ENCODE results near the gene ARVCF.
"Not testable (repeated sequence)": the region's sequence is repeated elsewhere in the genome, so short reads cannot be mapped to it uniquely, and the experiment has no call there.

ARVCF gene

GRCh38 chr22:19940536-19941364 is 75.9 kb downstream of the ARVCF start:
- TF ChIP-seq POLR2A (IDR thresholded peaks at IDR 0.05; ENCODE audit: low read depth, low read length) (no peak), TAF1 (IDR thresholded peaks at IDR 0.05; ENCODE audit: low read depth, low read length) (no peak), SPI1 (IDR thresholded peaks at IDR 0.05; ENCODE audit: low read depth, low read length) (no peak), POU2F2 (IDR thresholded peaks at IDR 0.05; ENCODE audit: low read depth, low read length) (no peak), PAX5 (IDR thresholded peaks at IDR 0.05; ENCODE audit: insufficient read depth, low read length, severe bottlenecking) (no peak), POLR2AphosphoS5 (IDR thresholded peaks at IDR 0.05; ENCODE audit: low read depth, low read length) (no peak)
- DNase-seq (ENCODE audit: insufficient read length, low spot score) = no peak
- no peak for FAIRE-seq

GRCh38 chr22:19937616-19938473 is 78.8 kb downstream of the ARVCF start:
- FAIRE-seq (no peak), DNase-seq (ENCODE audit: insufficient read length, low spot score) (no peak)
- TF ChIP-seq TAF1 (IDR thresholded peaks at IDR 0.05; ENCODE audit: low read depth, low read length) = no peak
- no peak for TF ChIP-seq PAX5 (IDR thresholded peaks at IDR 0.05; ENCODE audit: insufficient read depth, low read length, severe bottlenecking)
- no peak for TF ChIP-seq POU2F2 (IDR thresholded peaks at IDR 0.05; ENCODE audit: low read depth, low read length)
- no peak for TF ChIP-seq POLR2A (IDR thresholded peaks at IDR 0.05; ENCODE audit: low read depth, low read length)
- TF ChIP-seq SPI1 (IDR thresholded peaks at IDR 0.05; ENCODE audit: low read depth, low read length) = no peak
- no peak for TF ChIP-seq POLR2AphosphoS5 (IDR thresholded peaks at IDR 0.05; ENCODE audit: low read depth, low read length)

- no peak for DNase-seq (ENCODE audit: insufficient read length, low spot score)
- no peak for TF ChIP-seq TAF1 (IDR thresholded peaks at IDR 0.05; ENCODE audit: low read depth, low read length)
- no peak for FAIRE-seq
Observed at GRCh38 chr22:19936513-19936912, 80.1 kb downstream of the ARVCF start.

GRCh38 chr22:19935123-19935718 is 81.4 kb downstream of the ARVCF start:
- not testable (repeated sequence) for FAIRE-seq

GRCh38 chr22:19933341-19934241 is 83.0 kb downstream of the ARVCF start:
- no peak for TF ChIP-seq POLR2A (IDR thresholded peaks at IDR 0.05; ENCODE audit: low read depth, low read length)
- TF ChIP-seq POU2F2 (IDR thresholded peaks at IDR 0.05; ENCODE audit: low read depth, low read length) = no peak
- TF ChIP-seq POLR2AphosphoS5 (IDR thresholded peaks at IDR 0.05; ENCODE audit: low read depth, low read length) = no peak
- TF ChIP-seq SPI1 (IDR thresholded peaks at IDR 0.05; ENCODE audit: low read depth, low read length) = no peak
- no peak for TF ChIP-seq PAX5 (IDR thresholded peaks at IDR 0.05; ENCODE audit: insufficient read depth, low read length, severe bottlenecking)
- TF ChIP-seq TAF1 (IDR thresholded peaks at IDR 0.05; ENCODE audit: low read depth, low read length) = no peak
- DNase-seq (ENCODE audit: insufficient read length, low spot score) (no peak), FAIRE-seq (no peak)

More at GRCh38 chr22:19935123-19935718, 81.4 kb downstream of the ARVCF start:
- DNase-seq (ENCODE audit: insufficient read length, low spot score) = not testable (repeated sequence)

- DNase-seq (ENCODE audit: insufficient read length, low spot score) = no peak
- FAIRE-seq = no peak
- TF ChIP-seq SPI1 (IDR thresholded peaks at IDR 0.05; ENCODE audit: low read depth, low read length) (no peak), POU2F2 (IDR thresholded peaks at IDR 0.05; ENCODE audit: low read depth, low read length) (no peak), POLR2A (IDR thresholded peaks at IDR 0.05; ENCODE audit: low read depth, low read length) (no peak), PAX5 (IDR thresholded peaks at IDR 0.05; ENCODE audit: insufficient read depth, low read length, severe bottlenecking) (no peak), POLR2AphosphoS5 (IDR thresholded peaks at IDR 0.05; ENCODE audit: low read depth, low read length) (no peak), TAF1 (IDR thresholded peaks at IDR 0.05; ENCODE audit: low read depth, low read length) (no peak)
Observed at GRCh38 chr22:19932367-19933206, 84.0 kb downstream of the ARVCF start.

- no peak for DNase-seq (ENCODE audit: insufficient read length, low spot score)
- FAIRE-seq = no peak
- TF ChIP-seq POU2F2 (IDR thresholded peaks at IDR 0.05; ENCODE audit: low read depth, low read length) (no peak), POLR2A (IDR thresholded peaks at IDR 0.05; ENCODE audit: low read depth, low read length) (no peak), SPI1 (IDR thresholded peaks at IDR 0.05; ENCODE audit: low read depth, low read length) (no peak), TAF1 (IDR thresholded peaks at IDR 0.05; ENCODE audit: low read depth, low read length) (no peak), PAX5 (IDR thresholded peaks at IDR 0.05; ENCODE audit: insufficient read depth, low read length, severe bottlenecking) (no peak), POLR2AphosphoS5 (IDR thresholded peaks at IDR 0.05; ENCODE audit: low read depth, low read length) (no peak)
Observed at GRCh38 chr22:19931514-19931913, 85.1 kb downstream of the ARVCF start.
